Fibroblast of lung (primary cell): ENCODE measurements around the gene TAOK3. TPM values are rescaled to one million over a fixed set of nuclear protein-coding genes. Genes with fewer than 3 reads are reported as not detected.
A peak's percentile ranks its signal among the peaks of the same experiment; 100 is the strongest.
"Not testable (repeated sequence)": the region's sequence is repeated elsewhere in the genome, so short reads cannot be mapped to it uniquely, and the experiment has no call there.

Experiments
- DNase-seq, 2 donors: peaks; one replicate each; pipeline versions ENCODE4 v3.0.0 to v3.0.0-alpha.2; 2010; ENCODE audit warnings: low read depth in 2 of 2
- H2AFZ ChIP-seq: 2 replicates; pipeline ENCODE4 v1.5.1; 2012; ENCODE audit warnings: low read length, control low read depth, inconsistent platforms
- H3K27ac ChIP-seq: 2 replicates; pipeline ENCODE4 v1.5.1; 2011; ENCODE audit warnings: low read length, control low read depth; ENCODE audit not compliant: insufficient read depth
- H3K27me3 ChIP-seq: 2 replicates; pipeline ENCODE4 v1.5.1; 2011; ENCODE audit warnings: mild to moderate bottlenecking, low read length; ENCODE audit not compliant: control insufficient read depth, insufficient read depth
- H3K36me3 ChIP-seq: 2 replicates; pipeline ENCODE4 v1.5.1; 2011; ENCODE audit warnings: low read length; ENCODE audit not compliant: control insufficient read depth, insufficient read depth
- H3K4me1 ChIP-seq: 2 replicates; pipeline ENCODE4 v1.5.1; 2011; ENCODE audit warnings: low read length; ENCODE audit not compliant: control insufficient read depth, insufficient read depth; ENCODE audit errors: extremely low read depth
- H3K4me2 ChIP-seq: 2 replicates; pipeline ENCODE4 v1.5.1; 2011; ENCODE audit warnings: low read length, control low read depth; ENCODE audit not compliant: insufficient read depth; ENCODE audit errors: extremely low read depth
- H3K4me3 ChIP-seq, 4 experiments: fragments of 200-600 bp in 1 of 4; sonication (generic) in 1 of 4; replicated peaks in 1 of 4; 2 replicates each; pipeline ENCODE4 v1.5.1; 2011 to 2016; ENCODE audit warnings: low read length in 4 of 4, low read depth in 3 of 4, mild to moderate bottlenecking in 3 of 4, control low read depth in 2 of 4, inconsistent platforms in 1 of 4, mixed read lengths in 1 of 4; ENCODE audit not compliant: insufficient read depth in 1 of 4; ENCODE audit errors: control extremely low read depth in 1 of 4
- H3K79me2 ChIP-seq: 2 replicates; pipeline ENCODE4 v1.5.1; 2012; ENCODE audit warnings: mild to moderate bottlenecking, low read length, inconsistent platforms; ENCODE audit not compliant: control insufficient read depth, insufficient read depth
- H3K9ac ChIP-seq: 2 replicates; pipeline ENCODE4 v1.5.1; 2011; ENCODE audit warnings: mild to moderate bottlenecking, low read length, control low read depth; ENCODE audit not compliant: insufficient read depth
- H3K9me3 ChIP-seq: 2 replicates; pipeline ENCODE4 v1.5.1; 2012; ENCODE audit warnings: low read depth, low read length; ENCODE audit not compliant: control insufficient read depth, insufficient read depth
- H4K20me1 ChIP-seq: 2 replicates; pipeline ENCODE4 v1.5.1; 2011; ENCODE audit warnings: low read length; ENCODE audit not compliant: control insufficient read depth, insufficient read depth; ENCODE audit errors: extremely low read depth
- EZH2 ChIP-seq: IDR thresholded peaks from 2 replicates; pipeline ENCODE4 v1.5.1; 2012; ENCODE audit warnings: low read length, control low read depth, mild to moderate bottlenecking; ENCODE audit errors: missing control alignments
- polyA plus RNA-seq, 2 donors: library from polyadenylated mRNA; depleted of rRNA in 1 of 2; stranded (reverse) in 1 of 2; unstranded in 1 of 2; fragments of >200 nt; gene quantifications; 2 replicates each; pipeline ENCODE4 v1.2.1, GENCODE V29; 2011 to 2012; ENCODE audit warnings: missing spikeins in 1 of 2
- total RNA-seq: library from RNA; depleted of rRNA; stranded (reverse); fragments of >200 nt; gene quantifications from 2 replicates; pipeline ENCODE4 v1.2.1, GENCODE V29; 2014
- TF ChIP-seq, protein P1 (sequence below), 2 donors: IDR thresholded peaks in 1 of 2; conservative IDR thresholded peaks in 1 of 2; 1 replicate in 1 of 2; 2 replicates in 1 of 2; pipeline ENCODE4 v1.5.1; 2011 to 2012; ENCODE audit warnings: low read length in 2 of 2, control low read depth in 1 of 2, inconsistent platforms in 1 of 2, low read depth in 1 of 2, mild to moderate bottlenecking in 1 of 2

The TAOK3 gene
- total and polyA plus RNA-seq, 2 donors (not counting 1 experiment from before 2014, with no cell fraction given): 64.7 to 97.4 TPM

DNA sequence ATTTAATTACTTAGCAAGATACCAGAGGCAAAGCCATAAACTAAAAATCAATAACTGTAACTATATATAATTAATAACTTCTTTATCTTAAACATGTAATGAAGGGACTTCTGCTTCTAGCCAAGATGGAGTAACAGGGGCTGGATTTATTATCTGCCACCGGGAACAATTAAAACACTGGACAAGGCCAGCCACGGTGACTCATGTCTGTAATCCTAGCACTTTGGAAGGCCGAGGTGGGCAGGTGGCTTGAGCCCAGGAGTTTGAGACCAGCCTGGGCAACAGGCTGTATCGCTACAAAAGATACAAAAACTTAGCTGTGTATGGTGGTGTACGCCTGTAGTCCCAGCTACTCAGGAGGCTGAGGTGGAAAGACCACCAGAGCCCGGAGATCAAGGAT lies 113.6 kb downstream of the TAOK3 start:
- Histone ChIP-seq H3K27ac (no peak overlapping the region), H2AFZ (no peak overlapping the region), H3K4me2 (no peak overlapping the region), H3K9me3 (no peaks in the 10 kb centered on the region), H3K4me1 (no peaks in the 10 kb centered on the region), H4K20me1 (no peaks in the 10 kb centered on the region), H3K27me3 (no peaks in the 10 kb centered on the region), H3K4me3 (no peak overlapping the region), H3K9ac (no peak overlapping the region), H3K79me2 (peaks cover 6% of the 10 kb centered on the region), H3K36me3 (no peaks in the 10 kb centered on the region)
- no peak for TF ChIP-seq EZH2
- TF ChIP-seq, protein P1, sequence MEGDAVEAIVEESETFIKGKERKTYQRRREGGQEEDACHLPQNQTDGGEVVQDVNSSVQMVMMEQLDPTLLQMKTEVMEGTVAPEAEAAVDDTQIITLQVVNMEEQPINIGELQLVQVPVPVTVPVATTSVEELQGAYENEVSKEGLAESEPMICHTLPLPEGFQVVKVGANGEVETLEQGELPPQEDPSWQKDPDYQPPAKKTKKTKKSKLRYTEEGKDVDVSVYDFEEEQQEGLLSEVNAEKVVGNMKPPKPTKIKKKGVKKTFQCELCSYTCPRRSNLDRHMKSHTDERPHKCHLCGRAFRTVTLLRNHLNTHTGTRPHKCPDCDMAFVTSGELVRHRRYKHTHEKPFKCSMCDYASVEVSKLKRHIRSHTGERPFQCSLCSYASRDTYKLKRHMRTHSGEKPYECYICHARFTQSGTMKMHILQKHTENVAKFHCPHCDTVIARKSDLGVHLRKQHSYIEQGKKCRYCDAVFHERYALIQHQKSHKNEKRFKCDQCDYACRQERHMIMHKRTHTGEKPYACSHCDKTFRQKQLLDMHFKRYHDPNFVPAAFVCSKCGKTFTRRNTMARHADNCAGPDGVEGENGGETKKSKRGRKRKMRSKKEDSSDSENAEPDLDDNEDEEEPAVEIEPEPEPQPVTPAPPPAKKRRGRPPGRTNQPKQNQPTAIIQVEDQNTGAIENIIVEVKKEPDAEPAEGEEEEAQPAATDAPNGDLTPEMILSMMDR (conservative IDR thresholded peaks at IDR 0.05 in 1 of 2, IDR thresholded peaks at IDR 0.05 in 1 of 2; ENCODE audit: low read depth in 1 of 2, low read length in 2 of 2): no peak
- peak in 1 of 2 donors; percentile 34 for DNase-seq

GRCh38 chr12:118256352-118256751 lies 116.4 kb downstream of the TAOK3 start:
- Histone ChIP-seq H3K27me3 (no peaks in the 10 kb centered on the region), H3K9me3 (no peaks in the 10 kb centered on the region), H2AFZ (no peak overlapping the region), H3K79me2 (peaks cover 6% of the 10 kb centered on the region), H3K4me3 (no peak overlapping the region), H3K4me1 (no peaks in the 10 kb centered on the region), H3K36me3 (no peaks in the 10 kb centered on the region), H3K27ac (no peak overlapping the region), H3K9ac (no peak overlapping the region), H4K20me1 (no peaks in the 10 kb centered on the region), H3K4me2 (no peak overlapping the region)
- no peak for DNase-seq
- no peak for TF ChIP-seq EZH2
- TF ChIP-seq, protein P1 (conservative IDR thresholded peaks at IDR 0.05 in 1 of 2, IDR thresholded peaks at IDR 0.05 in 1 of 2; ENCODE audit: low read depth in 1 of 2, low read length in 2 of 2): no peak

DNA sequence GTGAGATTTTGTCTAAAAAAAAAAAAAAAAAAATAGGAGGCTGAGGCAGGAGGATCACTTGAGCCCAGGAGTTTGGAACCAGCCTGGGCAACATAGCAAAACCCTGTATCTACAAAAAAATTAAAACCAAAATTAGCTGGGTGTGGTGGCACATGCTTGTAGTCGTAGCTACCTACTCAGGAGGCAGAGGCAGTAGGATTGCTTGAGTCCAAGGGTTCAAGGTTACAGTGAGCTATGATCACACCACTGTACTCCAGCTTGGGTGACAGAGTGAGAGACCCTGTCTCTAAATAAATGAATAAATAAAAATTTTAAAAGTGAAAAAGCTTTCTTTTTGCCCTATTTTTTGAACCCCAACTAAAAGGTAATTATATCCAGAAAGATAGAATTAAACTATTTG lies 123.2 kb downstream of the TAOK3 start:
- H3K27ac ChIP-seq: no peak overlapping the region
- no peaks in the 10 kb centered on the region for H3K4me1 ChIP-seq
- H2AFZ ChIP-seq: no peak overlapping the region
- H3K4me2 ChIP-seq: no peak overlapping the region
- H3K79me2 ChIP-seq: no peaks in the 10 kb centered on the region
- H3K27me3 ChIP-seq: no peaks in the 10 kb centered on the region
- no peak overlapping the region for H3K9ac ChIP-seq
- TF ChIP-seq, protein P1 (conservative IDR thresholded peaks at IDR 0.05 in 1 of 2, IDR thresholded peaks at IDR 0.05 in 1 of 2; ENCODE audit: low read depth in 1 of 2, low read length in 2 of 2): no peak
- TF ChIP-seq EZH2: no peak
- no peaks in the 10 kb centered on the region for H3K9me3 ChIP-seq
- H3K4me3 ChIP-seq: no peak overlapping the region
- H3K36me3 ChIP-seq: no peaks in the 10 kb centered on the region
- no peak for DNase-seq
- no peaks in the 10 kb centered on the region for H4K20me1 ChIP-seq

- not testable (repeated sequence) for H3K36me3 ChIP-seq, DNase-seq, H3K9me3 ChIP-seq
Measured at GRCh38 chr12:118245886-118246285, 126.8 kb downstream of the TAOK3 start.

More at GRCh38 chr12:118245886-118246285, 126.8 kb downstream of the TAOK3 start:
- not testable (repeated sequence) for H4K20me1 ChIP-seq, H3K4me3 ChIP-seq, H3K27ac ChIP-seq, H3K4me2 ChIP-seq, H3K4me1 ChIP-seq, H2AFZ ChIP-seq, H3K9ac ChIP-seq, H3K79me2 ChIP-seq, H3K27me3 ChIP-seq
